Muscle layer of duodenum (tissue), 2 donors: ENCODE results near the gene CDK14.

Experiments used
- H3K27ac ChIP-seq: one replicate; pipeline ENCODE4 v1.7.0; 2013; ENCODE audit warnings: mild to moderate bottlenecking, low read length
- H3K27me3 ChIP-seq: one replicate; pipeline ENCODE4 v1.7.0; 2013; ENCODE audit warnings: low read depth, mild to moderate bottlenecking, control low read depth, low read length
- H3K36me3 ChIP-seq, 2 donors: one replicate each; pipeline ENCODE4 v1.7.0; 2013; ENCODE audit warnings: low read length in 2 of 2, control low read depth in 1 of 2, mild to moderate bottlenecking in 1 of 2; ENCODE audit not compliant: insufficient read depth in 2 of 2, control insufficient read depth in 1 of 2
- H3K4me1 ChIP-seq, 2 donors: one replicate each; pipeline ENCODE4 v1.7.0; 2013; ENCODE audit warnings: low read length in 2 of 2, mild to moderate bottlenecking in 2 of 2, control low read depth in 1 of 2, moderate library complexity in 1 of 2; ENCODE audit not compliant: insufficient read depth in 2 of 2, control insufficient read depth in 1 of 2
- H3K4me3 ChIP-seq, 2 donors: one replicate each; pipeline ENCODE4 v1.7.0; 2013; ENCODE audit warnings: low read length in 2 of 2, low read depth in 1 of 2, mild to moderate bottlenecking in 1 of 2
- H3K9me3 ChIP-seq, 2 donors: one replicate each; pipeline ENCODE4 v1.7.0; 2013; ENCODE audit warnings: low read length in 2 of 2, control low read depth in 1 of 2, mild to moderate bottlenecking in 1 of 2; ENCODE audit not compliant: control insufficient read depth in 1 of 2
- donor health status: healthy.

Gene CDK14

DNA sequence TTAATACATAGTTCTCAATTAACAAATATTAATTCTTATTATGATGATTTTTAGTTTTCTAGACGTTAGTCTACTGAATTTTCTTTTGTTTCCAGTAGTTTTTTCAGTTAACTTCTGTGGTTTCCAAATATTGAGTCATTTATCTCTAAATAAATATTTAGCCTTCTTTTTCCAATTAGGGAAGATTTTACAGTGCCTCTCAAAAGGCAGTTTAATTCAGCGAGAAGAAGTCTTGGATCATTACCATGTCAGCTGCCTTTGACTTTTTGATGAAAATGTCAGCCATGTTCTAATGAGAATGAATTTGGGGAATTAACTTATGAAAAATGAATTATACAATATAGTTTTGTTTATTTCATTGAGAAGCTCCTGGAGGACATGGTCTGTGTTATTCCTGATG lies 90.0 kb downstream of the CDK14 start:
- no peak overlapping the region for H3K27ac ChIP-seq
- no peaks in the 10 kb centered on the region for H3K9me3 ChIP-seq
- H3K4me1 ChIP-seq = peaks cover 0 to 4% of the 10 kb centered on the region in 2 donors
- H3K36me3 ChIP-seq = no peaks in the 10 kb centered on the region
- no peaks in the 10 kb centered on the region for H3K27me3 ChIP-seq
- no peak overlapping the region for H3K4me3 ChIP-seq

DNA sequence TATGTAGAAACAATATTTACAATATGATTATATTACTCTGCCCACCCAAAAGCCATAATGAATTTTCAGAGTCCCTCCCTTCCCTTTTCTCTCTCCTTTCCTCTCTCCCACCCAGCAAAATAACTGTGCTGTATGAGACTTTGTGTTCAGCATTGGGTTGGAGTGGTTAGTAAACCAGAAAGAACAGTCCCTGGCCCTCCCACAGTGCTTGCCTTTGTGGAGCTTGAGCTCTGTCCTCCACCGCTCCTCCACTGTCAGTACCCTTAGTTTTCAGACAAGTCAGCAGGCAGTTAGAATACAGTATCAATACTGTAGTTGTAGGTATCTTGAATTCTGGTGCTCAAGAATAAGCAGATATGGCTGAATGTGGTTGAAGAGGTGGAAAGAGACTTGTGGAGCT lies 92.7 kb downstream of the CDK14 start:
- H3K27me3 ChIP-seq = no peaks in the 10 kb centered on the region
- no peaks in the 10 kb centered on the region for H3K9me3 ChIP-seq
- no peak overlapping the region for H3K4me3 ChIP-seq
- H3K4me1 ChIP-seq = no peaks in the 10 kb centered on the region
- H3K27ac ChIP-seq = no peak overlapping the region
- no peaks in the 10 kb centered on the region for H3K36me3 ChIP-seq

DNA sequence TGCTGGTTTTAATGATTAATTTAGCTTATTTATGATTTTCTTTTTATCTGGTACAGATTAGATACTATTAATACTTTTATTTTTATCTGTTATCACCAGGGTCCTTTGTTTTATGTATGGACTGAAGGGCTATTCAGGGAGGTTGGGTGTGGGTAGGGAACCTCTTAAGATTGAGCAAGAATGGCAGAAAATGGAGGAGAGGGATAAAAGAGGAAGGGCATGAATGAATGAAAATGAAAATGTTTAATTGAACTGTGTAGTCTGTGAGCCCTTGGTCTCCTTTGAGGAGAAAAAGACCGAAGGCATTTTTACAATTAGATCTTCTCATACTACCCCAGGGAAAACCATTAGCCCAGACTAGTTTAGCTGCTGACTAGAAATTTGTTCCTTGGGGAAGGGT lies 93.1 kb downstream of the CDK14 start:
- Histone ChIP-seq H3K9me3 (no peaks in the 10 kb centered on the region), H3K27ac (no peak overlapping the region), H3K4me1 (no peaks in the 10 kb centered on the region), H3K36me3 (no peaks in the 10 kb centered on the region), H3K4me3 (no peak overlapping the region), H3K27me3 (no peaks in the 10 kb centered on the region)

GRCh38 chr7:90690159-90690858 lies 94.2 kb downstream of the CDK14 start:
- no peak overlapping the region for H3K27ac ChIP-seq
- H3K9me3 ChIP-seq = no peaks in the 10 kb centered on the region
- no peaks in the 10 kb centered on the region for H3K4me1 ChIP-seq
- H3K36me3 ChIP-seq = no peaks in the 10 kb centered on the region
- no peak overlapping the region for H3K4me3 ChIP-seq
- H3K27me3 ChIP-seq = no peaks in the 10 kb centered on the region

GRCh38 chr7:90692396-90692795 lies 96.3 kb downstream of the CDK14 start:
- no peaks in the 10 kb centered on the region for H3K36me3 ChIP-seq
- no peaks in the 10 kb centered on the region for H3K27me3 ChIP-seq
- H3K4me1 ChIP-seq = no peaks in the 10 kb centered on the region

DNA sequence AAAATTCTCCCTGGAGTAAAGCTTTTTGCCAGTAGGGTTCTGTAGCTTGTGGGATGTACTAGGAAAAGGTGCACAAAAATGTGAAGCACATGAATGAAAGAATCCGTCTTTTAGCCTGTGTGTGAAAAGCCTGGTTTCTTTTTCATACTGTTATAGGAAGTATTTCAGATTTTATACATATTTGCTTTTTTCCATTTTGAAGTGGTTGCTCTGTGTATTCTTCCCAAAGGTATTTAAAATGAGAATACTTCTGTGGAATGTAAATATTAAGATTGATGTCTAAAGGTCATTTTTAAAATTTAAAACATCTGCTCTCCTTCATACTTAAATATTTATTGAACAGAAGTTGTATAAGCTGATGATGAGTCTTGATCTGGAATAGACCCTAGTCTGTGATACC lies 96.8 kb downstream of the CDK14 start:
- Histone ChIP-seq H3K4me1 (no peaks in the 10 kb centered on the region), H3K4me3 (no peak overlapping the region), H3K36me3 (no peaks in the 10 kb centered on the region), H3K27me3 (no peaks in the 10 kb centered on the region), H3K9me3 (no peaks in the 10 kb centered on the region), H3K27ac (no peak overlapping the region)

More at GRCh38 chr7:90692396-90692795, 96.3 kb downstream of the CDK14 start:
- no peak overlapping the region for H3K27ac ChIP-seq
- H3K9me3 ChIP-seq = no peaks in the 10 kb centered on the region
- H3K4me3 ChIP-seq = no peak overlapping the region

GRCh38 chr7:90693939-90694338 lies 97.8 kb downstream of the CDK14 start:
- Histone ChIP-seq H3K27me3 (no peaks in the 10 kb centered on the region), H3K4me3 (no peak overlapping the region), H3K4me1 (peaks cover 0 to 2% of the 10 kb centered on the region in 2 donors), H3K9me3 (no peaks in the 10 kb centered on the region), H3K36me3 (no peaks in the 10 kb centered on the region), H3K27ac (no peak overlapping the region)

GRCh38 chr7:90698616-90699015 lies 102.5 kb downstream of the CDK14 start:
- Histone ChIP-seq H3K27me3 (no peaks in the 10 kb centered on the region), H3K9me3 (no peaks in the 10 kb centered on the region), H3K4me1 (peaks cover 4 to 16% of the 10 kb centered on the region in 2 donors), H3K4me3 (no peak overlapping the region), H3K27ac (no peak overlapping the region), H3K36me3 (no peaks in the 10 kb centered on the region)

- Histone ChIP-seq H3K4me3 (peak overlapping the region; percentile 48 to 64), H3K27me3 (no peaks in the 10 kb centered on the region), H3K4me1 (peaks cover 4 to 17% of the 10 kb centered on the region in 2 donors), H3K27ac (peak overlapping the region; percentile 61), H3K36me3 (no peaks in the 10 kb centered on the region), H3K9me3 (no peaks in the 10 kb centered on the region)
Measured at GRCh38 chr7:90701021-90701420, 104.9 kb downstream of the CDK14 start.

GRCh38 chr7:90701771-90702170 lies 105.7 kb downstream of the CDK14 start:
- no peaks in the 10 kb centered on the region for H3K27me3 ChIP-seq
- H3K27ac ChIP-seq = no peak overlapping the region
- no peaks in the 10 kb centered on the region for H3K9me3 ChIP-seq
- H3K36me3 ChIP-seq = no peaks in the 10 kb centered on the region
- peaks cover 4 to 24% of the 10 kb centered on the region in 2 donors for H3K4me1 ChIP-seq
- H3K4me3 ChIP-seq = peak overlapping the region; percentile 13 to 21

GRCh38 chr7:90705391-90706071 lies 109.4 kb downstream of the CDK14 start:
- Histone ChIP-seq H3K4me1 (peaks cover under 1 to 31% of the 10 kb centered on the region in 2 donors), H3K27me3 (no peaks in the 10 kb centered on the region), H3K9me3 (no peaks in the 10 kb centered on the region), H3K4me3 (no peak overlapping the region), H3K36me3 (no peaks in the 10 kb centered on the region), H3K27ac (no peak overlapping the region)
